GM21423 (cell line): ENCODE measurements around the gene SLC47A1.
"Not testable (repeated sequence)": the region's sequence is repeated elsewhere in the genome, so short reads cannot be mapped to it uniquely, and the experiment has no call there.

Experiments
- ATAC-seq: cut with Tn5 transposase; IDR thresholded peaks from one replicate; pipeline ENCODE4 v1.9.1; 2021; ENCODE audit warnings: mild to moderate bottlenecking, moderate library complexity; ENCODE audit not compliant: unreplicated experiment

The SLC47A1 gene

DNA sequence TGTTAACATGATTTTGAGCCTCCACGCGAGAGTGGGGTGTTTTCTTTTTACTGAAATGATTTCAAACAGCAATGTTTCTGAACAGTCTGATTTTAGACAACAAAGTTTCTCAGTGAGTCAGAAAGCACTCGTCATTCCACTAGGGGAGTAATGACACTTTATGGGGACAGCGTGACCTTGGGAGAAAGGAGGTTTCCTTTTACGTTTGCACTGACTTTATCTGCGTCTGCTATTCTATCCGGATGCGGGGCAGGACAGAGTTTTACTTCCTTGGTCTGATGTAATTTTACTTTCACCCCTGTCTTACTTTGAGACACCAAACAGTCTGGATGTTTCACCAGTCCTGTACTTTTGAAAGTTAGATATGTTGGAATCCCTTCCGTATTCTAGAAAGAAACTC lies 20.7 kb downstream of the SLC47A1 start:
- ATAC-seq, result no peak

DNA sequence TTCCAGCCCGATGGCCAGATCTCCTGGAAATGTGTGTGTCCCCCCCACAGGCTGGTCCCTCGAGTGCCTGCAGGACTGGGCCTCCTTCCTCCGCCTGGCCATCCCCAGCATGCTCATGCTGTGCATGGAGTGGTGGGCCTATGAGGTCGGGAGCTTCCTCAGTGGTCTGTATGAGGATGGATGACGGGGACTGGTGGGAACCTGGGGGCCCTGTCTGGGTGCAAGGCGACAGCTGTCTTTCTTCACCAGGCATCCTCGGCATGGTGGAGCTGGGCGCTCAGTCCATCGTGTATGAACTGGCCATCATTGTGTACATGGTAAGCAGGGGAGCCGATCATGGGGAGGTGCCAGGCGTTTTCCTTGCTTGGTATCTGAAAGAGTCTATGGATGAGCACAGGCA lies 22.1 kb downstream of the SLC47A1 start:
- ATAC-seq, result no peak

DNA sequence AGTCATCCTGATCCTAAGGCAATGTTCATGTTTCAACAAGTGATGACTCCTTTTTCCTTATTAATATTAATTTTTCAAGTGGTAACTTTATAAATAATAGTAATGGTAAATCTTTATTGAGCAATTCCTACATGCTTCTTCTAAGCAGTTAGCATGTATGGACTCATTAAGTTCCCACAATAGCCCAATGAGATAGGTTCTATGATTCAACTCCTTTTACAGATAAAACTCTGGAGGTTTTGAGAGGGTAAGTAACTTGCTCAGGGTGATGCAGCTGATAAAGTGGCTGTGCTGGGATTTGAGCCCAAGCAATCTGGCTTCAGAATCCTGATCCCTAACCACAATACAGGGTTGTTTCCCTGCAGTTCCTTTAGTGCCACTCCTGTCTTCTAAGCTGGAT lies 25.3 kb downstream of the SLC47A1 start:
- no peak for ATAC-seq

DNA sequence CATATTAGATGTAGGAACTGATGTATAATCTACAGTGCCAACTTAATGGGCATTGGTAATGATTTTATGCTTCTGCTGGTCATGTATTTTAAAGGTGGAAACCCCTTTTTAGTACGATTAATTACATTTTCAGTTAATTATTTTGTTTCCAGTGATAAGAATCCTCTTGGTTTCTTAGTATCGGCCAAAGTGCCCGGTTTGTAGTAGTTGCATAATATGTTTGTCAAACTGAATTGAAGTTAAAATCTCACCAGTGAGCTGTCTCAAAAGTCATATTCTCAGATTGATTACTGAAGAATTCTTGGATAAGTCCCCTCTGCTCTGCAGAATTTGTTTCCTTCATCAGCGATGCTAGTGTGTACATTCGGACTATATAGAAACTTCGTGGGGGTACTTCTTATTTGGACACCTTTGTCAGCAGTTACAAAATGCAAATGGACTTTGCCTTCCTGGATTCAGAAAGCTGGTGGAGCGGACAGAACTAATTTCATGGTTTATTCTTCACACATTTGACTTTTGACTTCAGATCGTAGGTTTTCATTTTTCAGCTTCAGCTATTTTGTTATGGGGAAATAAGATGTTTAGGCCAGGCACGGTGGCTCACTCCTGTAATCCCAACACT lies 28.2 kb downstream of the SLC47A1 start:
- ATAC-seq, result no peak

DNA sequence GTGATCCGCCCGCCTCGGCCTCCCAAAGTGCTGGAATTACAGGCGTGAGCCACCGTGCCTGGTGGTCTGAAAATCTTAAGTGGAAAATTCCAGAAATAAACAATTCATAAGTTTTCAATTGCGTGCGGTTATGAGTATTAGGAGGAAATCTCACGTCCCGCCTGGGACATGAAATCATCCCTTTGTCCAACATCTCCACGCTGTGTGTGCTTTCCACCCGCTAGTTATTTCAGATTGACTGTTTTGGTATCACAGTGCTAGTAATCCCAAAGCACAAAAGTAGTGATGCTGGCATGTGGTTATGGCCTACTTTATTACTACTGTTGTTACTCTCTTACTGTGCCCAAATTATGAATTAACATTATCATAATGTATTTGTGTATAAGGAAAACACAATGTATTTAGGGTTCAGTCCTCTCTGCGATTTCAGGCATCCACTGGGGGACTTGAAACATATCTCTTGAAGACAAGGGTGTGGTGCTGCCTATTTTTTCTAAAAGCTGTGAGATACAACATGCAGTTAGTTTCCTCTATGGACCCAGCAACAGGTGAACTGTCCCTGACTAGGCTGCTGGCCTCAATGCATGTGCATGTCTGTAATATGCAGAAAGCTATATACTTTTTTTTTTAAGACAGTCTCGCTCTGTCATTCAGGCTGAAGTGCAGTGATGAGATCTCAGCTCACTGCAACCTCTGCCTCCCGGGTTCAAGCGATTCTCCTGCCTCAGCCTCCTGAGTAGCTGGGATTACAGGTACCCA lies 32.3 kb downstream of the SLC47A1 start:
- no peak for ATAC-seq

DNA sequence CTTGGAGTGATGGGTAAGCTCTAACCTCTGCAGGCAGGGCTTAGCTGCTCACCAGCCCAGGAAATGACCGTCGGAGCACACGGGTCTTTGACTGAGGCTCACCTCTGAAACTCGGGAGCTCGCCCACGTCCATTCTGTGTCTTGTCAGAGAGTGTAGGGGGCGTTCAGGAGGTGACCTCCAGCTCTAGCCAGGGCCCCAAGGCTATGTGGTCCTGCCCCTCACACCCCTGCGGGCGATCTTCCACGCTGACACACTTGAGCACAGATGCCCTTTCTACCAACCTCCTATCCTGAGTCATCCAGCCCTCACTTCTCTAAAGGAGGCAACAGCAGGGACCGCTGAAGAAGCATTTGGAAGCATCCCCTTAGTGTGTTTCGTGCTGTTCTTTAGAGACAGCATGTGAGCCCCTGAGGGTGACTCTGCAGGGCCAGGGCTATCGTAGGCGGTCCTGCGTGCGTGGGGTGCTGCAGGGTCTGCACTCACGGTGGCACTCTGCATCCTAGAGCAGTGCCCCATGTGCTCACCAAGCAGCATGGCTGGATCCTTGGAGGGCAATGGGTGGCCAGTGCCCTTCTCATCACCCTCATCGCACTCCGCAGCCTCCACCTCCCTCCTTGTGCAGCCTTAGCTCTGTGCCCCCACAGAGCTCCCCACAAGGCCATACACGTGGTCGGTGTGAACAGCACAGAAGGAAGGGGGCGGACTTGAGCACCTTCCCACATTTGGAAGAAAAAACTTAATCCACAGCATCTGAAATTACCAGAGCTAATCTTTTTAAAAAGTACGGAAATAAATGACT lies 33.8 kb downstream of the SLC47A1 start:
- no peak for ATAC-seq

DNA sequence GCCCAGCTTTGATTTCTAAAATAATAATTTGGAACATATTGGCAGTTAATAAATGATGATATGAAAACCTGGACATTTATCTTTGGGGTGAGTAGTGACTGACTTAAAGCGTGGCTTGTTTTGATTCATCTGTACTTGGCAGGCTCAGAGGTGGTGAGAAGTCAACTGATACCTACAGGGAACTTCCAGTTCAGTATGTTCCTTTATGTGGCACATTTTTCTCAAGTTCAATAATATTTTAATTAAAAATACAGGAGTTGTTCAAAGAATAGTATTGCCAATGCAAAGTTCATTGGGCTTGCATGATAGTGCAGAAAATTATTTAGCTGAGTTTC lies 34.3 kb downstream of the SLC47A1 start:
- no peak for ATAC-seq

DNA sequence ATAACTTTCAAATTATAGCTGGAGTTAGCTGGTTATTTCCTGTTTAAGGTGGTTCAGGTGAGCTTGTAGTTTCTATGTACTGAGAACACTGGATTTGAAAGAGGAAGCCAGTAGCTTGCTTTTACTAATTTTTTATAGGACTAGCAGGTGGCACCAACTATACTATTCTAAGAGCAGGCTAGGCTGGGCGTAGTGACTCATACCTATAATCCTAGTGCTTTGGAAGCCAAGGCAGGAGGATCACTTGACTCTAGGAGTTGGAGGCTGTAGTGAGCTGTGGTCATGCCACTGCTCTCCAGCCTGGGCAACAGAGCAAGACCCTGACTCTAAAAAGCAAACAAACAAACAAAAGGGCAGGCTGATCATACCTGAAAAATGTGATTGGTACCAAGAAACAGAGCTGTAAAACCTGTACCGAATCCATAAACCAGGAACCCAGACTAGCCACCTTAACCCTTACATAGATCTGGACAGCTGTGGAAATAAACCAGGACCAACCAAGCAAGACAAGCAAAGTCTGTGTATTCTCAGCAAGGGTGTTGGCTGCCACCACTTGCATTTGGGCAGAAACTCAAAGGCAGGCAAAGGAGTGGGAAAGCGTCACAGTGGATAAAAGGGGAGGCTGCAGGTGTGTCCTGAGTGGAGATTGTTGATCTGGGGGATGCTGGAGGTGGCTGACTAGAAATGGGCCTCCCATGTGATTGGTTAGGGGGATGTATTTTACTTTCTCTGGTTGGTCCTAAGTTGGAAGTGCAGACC lies 36.3 kb downstream of the SLC47A1 start:
- no peak for ATAC-seq

DNA sequence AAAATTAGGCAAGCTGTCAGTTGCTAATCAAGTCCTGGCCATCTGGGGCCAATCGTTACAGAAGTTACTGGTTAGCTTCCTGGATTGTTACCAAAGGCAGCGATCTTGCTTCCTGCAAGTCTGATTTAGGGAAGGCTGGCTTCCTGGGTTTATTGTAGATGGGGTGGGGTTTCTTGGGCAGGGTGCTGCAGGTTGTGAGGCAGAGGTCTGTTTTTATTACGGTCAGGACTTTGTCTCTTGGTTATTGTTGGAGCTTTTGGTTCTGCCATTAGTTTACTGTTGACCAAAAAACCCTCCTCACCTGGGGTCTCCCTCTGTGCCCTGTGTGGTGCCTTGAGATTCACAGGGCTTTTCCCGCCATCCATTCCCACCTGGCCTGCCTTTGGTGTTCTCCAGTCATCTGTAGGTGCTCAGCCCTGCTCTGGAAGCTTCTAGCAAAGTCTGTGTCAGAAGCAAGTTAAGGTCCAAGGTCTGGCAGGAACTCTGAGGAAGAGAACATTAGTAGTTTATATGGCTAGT lies 36.9 kb downstream of the SLC47A1 start:
- no peak for ATAC-seq

DNA sequence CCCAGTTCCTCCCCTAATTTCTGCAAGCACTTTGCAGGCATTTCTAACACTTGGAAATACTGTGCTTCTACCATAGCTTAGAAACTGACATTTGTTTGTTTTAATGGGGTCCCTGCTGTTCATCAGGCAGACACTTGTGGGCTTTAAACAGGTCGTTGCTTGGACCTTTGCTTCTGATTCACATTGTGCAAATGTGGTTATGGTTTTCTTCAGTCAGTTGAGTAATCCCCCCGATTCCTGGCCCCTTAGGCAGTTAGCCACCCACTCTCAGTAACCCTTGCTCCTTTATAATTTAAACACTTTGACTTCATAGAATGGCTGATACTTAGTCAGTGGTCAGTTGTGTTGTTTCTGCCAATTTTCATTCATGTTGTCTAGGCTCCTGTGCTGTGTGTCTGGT lies 39.4 kb downstream of the SLC47A1 start:
- ATAC-seq, result no peak

DNA sequence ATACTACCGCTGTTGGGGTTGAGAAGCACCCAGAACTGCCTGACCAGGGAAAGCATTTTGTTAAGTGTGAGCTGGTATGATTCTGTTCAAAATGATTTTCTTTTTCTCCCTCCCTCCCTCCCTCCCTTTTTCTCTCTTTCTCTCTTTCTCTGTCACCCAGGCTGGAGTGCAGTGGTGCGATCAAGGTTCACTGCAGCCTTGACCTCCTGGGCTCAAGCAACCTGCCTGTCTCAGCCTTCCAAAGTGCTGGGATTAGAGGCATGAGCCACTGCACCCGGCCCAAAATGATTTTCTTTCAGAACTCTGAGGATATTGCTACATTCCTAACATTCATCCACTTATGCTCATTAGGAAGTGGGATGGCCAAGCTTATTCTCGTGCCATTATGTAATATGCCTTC lies 41.3 kb downstream of the SLC47A1 start:
- ATAC-seq, result no peak

DNA sequence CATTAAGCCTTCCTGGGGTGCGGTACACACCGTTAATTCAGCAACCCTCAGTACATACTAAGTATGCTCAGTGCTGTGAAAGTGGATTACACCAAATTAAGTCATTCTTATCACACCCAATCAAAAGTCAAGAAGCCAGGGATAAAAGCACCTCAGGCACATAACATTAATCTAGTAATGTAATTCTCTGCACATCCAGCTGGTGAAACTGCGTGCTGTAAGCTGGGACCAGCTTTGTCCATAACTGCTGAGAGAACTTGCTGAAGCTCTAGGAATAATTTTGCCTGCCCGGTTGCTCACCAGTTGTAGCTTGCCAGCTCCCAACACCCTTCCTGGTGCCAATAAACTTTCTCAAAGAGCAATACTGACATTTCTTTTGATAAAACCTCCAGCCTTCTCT lies 44.9 kb downstream of the SLC47A1 start:
- ATAC-seq, result no peak

DNA sequence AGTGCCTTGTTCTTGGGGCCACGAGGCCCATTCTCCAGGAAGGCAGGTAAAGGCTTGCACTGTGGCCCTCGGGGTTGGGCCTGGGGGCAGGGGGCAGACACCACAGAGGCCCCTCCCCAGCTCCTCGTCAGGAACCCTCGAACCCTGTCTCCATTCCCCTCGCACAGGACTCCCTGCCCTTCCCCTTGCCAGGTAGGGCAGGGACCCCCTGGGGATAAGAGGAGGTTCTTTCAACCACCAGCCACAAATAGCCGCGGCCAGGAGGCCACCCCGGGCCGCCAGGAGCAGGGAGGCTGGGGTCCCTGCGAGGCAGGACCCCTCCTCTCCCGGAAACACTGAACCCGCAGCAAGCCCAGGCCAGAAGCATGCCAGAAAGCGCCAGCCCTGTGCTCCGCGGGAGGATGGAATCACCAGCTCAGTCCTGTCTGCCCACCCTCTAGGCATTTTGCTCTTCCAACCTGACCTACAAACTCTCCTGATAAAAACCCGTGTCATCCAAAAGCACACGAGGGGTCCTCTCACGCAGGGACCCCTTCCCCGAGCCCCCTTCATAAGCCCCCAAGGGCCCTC lies 45.6 kb downstream of the SLC47A1 start:
- no peak for ATAC-seq

DNA sequence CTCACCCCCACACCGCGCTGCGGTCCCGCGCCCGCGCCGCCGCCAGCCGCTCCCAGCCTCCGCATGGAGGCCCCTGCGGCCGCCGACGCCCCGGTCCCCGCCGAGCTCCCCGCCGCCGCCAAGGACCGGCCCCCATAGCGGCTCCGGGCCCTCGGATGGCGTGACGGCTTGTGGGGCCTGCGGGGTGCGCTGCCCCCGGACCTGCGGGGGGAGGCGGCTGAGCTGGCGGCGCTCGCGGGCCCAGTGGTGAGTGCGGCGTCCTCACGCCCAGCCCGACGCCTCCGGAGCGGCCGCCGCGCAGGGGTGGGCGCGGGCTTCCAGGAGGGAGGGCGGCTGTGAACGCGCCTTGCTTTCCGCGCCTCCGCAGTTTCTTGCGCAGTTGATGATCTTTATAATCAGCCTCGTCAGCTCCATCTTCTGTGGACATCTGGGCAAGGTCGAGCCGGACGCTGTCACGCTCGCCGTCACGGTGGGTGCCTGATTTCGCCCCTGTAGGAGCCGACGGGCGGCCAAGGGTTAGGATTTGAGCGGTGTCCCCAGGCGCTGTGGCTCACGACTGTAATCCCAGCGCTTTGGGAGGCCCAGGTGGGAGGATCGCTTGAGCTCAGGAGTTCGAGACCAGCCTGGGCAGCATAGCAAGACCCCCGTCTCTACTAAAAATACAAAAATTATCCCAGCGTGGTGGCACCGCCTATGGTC lies 46.4 kb downstream of the SLC47A1 start:
- ATAC-seq, result no peak

DNA sequence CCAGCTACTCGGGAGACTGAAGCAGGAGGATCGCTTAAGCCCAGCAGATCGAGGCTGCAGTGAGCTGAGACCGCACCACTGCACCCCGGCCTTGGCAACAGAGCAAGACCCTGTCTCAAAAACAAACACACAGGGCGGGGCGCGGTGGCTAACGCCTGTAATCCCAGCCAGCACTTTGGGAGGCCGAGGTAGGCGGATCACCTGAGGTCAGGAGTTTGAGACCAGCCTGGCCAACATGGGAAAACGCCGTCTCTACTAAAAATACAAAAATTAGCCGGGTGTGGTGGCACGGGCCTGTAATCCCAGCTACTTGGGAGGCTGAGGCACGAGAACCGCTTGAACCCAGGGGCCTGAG lies 46.9 kb downstream of the SLC47A1 start:
- not testable (repeated sequence) for ATAC-seq

DNA sequence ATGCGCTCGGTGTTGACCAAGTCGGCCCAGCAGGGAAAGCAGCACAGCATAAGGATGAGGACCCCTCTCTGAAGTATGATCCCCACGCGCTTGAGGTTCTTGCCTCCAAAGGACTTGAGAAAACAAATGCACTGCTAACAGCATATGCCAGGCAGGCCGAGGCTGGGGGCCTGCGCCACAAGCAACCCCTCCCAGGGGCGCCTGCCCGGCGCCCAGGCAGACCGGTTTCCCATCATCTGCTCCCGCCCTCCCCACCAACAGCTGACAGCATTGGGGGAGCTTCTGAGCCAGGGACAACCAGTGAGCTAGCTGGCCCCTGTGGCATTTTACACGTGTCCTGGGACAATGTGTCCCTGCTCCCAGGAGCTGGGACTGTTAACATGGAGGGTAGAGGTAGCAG lies 48.5 kb downstream of the SLC47A1 start:
- ATAC-seq, result not testable (repeated sequence)

DNA sequence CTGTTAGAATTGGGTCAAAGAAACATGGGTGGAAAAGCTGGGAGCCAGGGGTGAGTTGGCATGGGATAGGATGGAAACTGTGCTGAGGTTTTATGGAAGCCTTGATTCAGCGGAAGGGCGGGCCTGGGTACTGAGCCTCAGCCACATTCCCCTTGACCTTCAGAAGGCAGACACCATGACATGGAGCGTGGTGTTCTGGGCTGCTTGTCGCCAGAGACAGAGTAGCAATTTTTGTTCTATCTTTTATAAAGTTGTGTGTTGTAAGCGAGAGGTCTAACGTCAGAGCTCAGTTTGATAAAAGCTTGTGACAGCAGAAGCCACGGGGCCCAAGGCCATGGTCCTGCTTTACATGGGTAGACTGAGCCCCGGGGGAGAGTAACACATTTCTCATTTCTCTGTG lies 50.2 kb downstream of the SLC47A1 start:
- no peak for ATAC-seq

DNA sequence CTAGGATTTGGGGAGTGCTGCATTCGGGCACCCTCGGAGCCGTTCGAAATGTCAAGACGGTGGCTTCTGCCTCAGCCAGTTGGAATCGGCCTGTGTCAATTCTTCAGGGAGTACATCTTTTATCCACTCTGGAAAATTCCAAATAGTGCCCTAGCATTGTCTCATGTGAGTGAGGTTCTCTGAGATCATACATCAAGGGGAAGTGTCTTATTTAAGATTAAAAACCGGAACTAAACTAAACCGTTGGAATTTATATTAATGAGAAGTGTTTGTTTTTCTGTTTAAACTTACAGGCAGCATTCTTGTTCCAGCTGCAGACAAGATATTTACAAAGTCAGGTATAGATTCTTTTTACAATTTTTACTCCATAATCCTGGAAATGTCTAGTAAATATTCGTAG lies 56.8 kb downstream of the SLC47A1 start:
- no peak for ATAC-seq

DNA sequence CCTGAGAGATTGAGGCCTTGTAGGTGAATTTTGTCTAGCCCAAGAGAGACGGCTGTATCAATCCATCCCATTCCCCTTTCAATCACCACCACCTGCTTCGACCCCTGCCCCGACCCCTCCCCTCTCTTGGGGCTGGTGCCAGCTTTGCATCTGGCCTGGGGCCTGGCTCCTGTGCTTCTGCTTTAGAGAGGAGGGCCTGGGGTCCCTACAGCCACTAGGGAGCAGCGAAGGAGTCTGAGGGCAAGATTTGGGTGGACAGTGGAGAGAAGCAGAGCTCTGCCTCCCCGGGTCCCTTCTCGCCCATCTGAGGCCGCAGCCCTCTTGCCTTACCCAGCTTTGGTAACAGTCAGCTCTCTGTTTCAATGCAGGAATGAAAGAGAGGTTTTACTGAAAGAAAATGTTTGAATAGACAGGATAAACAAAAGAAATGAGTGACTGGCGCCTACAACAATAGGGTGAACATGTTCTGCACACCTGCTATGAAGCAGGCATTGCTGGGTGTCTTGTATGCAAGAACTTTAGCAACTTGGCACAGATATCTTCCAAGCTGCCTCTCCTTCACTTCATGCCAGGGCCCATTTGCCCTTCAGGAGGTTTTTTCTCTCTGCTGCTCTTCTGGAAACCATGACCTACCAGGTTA lies 57.4 kb downstream of the SLC47A1 start:
- no peak for ATAC-seq

DNA sequence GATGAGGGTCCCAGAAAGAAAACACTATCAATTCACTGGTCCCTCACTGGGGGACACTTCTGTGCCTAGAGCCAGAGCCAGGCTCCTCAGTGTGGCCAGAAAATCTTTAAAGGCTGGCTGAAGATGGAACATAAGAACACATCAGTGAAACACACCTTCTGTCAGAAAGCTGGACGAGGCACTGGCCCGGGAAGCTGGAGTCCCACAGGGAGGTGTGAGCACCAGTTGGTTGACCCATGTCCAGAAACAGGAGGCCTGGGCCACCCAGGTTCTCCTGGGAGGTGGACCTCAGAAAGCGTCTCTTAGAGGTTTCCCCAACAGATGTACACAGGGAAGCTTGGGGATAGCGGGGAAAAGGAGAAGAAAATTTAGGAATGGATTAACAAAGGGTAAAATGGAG lies 58.7 kb downstream of the SLC47A1 start:
- ATAC-seq, result no peak
